Activated naive CD4-positive, alpha-beta T cell treated with anti-CD3 and anti-CD28 coated beads for 36 hours (primary cell): Measurements from ENCODE around the gene PLAC8L1. TPM values are rescaled to one million over a fixed set of nuclear protein-coding genes. Genes with fewer than 3 reads are reported as not detected.

Source experiments
- CTCF ChIA-PET: fragments of 350-600 bp; sonication (Branson Sonifier 250); formaldehyde crosslinking; loops from one replicate; lab custom pipeline; 2021; ENCODE audit warnings: antibody characterized with exemption; lab: Charles Lee
- DNase-seq: peaks from one replicate; pipeline ENCODE4 v3.0.0-alpha.2; 2020
- H3K27ac Mint-ChIP-seq: one replicate; pipeline ENCODE4 v1.8.0; 2021; ENCODE audit warnings: mild to moderate bottlenecking, mixed read lengths
- H3K27me3 Mint-ChIP-seq: one replicate; pipeline ENCODE4 v1.8.0; 2021; ENCODE audit warnings: low read depth, mixed read lengths
- H3K36me3 Mint-ChIP-seq: one replicate; pipeline ENCODE4 v1.8.0; 2021; ENCODE audit warnings: low read depth, mixed read lengths
- H3K4me1 Mint-ChIP-seq: one replicate; pipeline ENCODE4 v1.8.0; 2021; ENCODE audit warnings: low read depth, mixed read lengths
- H3K4me3 Mint-ChIP-seq: one replicate; pipeline ENCODE4 v1.8.0; 2021; ENCODE audit warnings: mild to moderate bottlenecking, moderate library complexity, mixed read lengths
- H3K9me3 Mint-ChIP-seq: one replicate; pipeline ENCODE4 v1.8.0; 2021; ENCODE audit warnings: mixed read lengths
- intact Hi-C: fragments of 100-400 bp; cut with micrococcal nuclease; formaldehyde crosslinking; loops from one replicate; pipeline ENCODE4 v1.15.1; 2023
- total RNA-seq, 2 experiments: library from RNA; stranded (reverse); gene quantifications; one replicate each; pipeline ENCODE4 v1.2.3, GENCODE V29; 2021

PLAC8L1 gene
- total RNA-seq, 2 experiments from 2014 or later = 0.36 to 0.40 TPM

DNA sequence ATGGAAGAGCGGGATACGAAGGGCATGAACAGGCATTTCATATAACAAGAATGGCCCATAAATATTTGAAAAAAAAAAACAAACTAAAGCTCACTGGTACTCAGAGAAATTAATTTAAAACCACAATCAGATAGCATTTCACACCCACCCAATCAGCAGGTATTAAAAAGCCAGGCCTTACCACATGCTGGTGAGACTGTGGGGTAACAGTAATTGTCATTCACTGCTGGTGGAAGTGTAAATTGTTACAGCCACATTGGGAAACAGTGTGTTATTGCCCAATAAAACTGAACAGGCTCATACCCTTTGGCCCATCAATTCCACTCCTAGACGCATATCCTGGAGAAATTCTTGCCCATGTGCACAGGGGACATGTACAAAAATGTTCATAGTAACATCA, 66.0 kb downstream of the PLAC8L1 start:
- intact Hi-C loops = no loop called here
- Mint-ChIP-seq H3K27me3 (peaks cover 3% of the 10 kb centered on the region), H3K27ac (no peak overlapping the region), H3K4me1 (no peaks in the 10 kb centered on the region), H3K36me3 (no peaks in the 10 kb centered on the region), H3K9me3 (no peaks in the 10 kb centered on the region), H3K4me3 (no peak overlapping the region)
- DNase-seq = no peak
- CTCF ChIA-PET = no interaction called here

DNA sequence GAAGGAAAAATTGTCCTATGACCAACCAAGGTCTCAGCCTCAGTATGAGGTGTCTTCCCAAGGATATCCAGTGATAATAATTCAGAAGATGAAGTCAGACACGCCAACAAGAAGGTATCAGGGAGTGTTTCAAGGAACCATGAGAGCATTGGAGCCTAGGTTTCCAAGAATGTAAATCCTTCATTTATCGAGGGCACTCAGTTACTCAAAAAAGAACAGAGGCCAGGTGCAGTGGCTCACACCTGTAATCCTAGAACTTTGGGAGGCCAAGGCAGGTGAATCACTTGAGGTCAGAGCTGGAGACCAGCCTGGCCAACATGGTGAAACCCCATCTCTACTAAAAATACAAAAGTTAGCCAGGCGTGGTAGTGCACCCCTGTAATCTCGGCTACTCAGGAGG, 70.8 kb downstream of the PLAC8L1 start:
- no peak for DNase-seq
- CTCF ChIA-PET = no interaction called here
- Mint-ChIP-seq H3K36me3 (no peaks in the 10 kb centered on the region), H3K27ac (no peak overlapping the region), H3K9me3 (no peaks in the 10 kb centered on the region), H3K4me3 (no peak overlapping the region), H3K4me1 (no peaks in the 10 kb centered on the region), H3K27me3 (peaks cover 2% of the 10 kb centered on the region)
- intact Hi-C loops = no loop called here

Other genes starting within 250 kb of the PLAC8L1 start
- not detected for gene GRXCR2, start 232.6 kb downstream of the PLAC8L1 start, total RNA-seq
- not detected for gene SH3RF2, start 169.0 kb downstream of the PLAC8L1 start, total RNA-seq
- 100 to 1,000 TPM; 181 to 202 TPM for gene LARS1, start 77.1 kb upstream of the PLAC8L1 start, total RNA-seq
- 10 to 100 TPM; 14.8 to 18.3 TPM for gene RBM27, start 98.0 kb upstream of the PLAC8L1 start, total RNA-seq
- not detected for gene POU4F3, start 233.3 kb upstream of the PLAC8L1 start, total RNA-seq